Caco-2 (cell line): ENCODE results near the gene SLC44A5. TPM values are rescaled to one million over a fixed set of nuclear protein-coding genes. Genes with fewer than 3 reads are reported as not detected.
A peak's percentile ranks its signal among the peaks of the same experiment; 100 is the strongest.

ENCODE experiments used
- BruUV-seq: library from RNA; stranded (reverse); fragments of 400-500 nt; replicated peaks from 2 replicates; lab custom pipeline; 2021; lab: Mats Ljungman, UMichigan
- CTCF ChIA-PET: fragments of 300-600 bp; sonication (Branson Sonifier 250); formaldehyde crosslinking; loops from one replicate; lab custom pipeline; 2022; ENCODE audit warnings: antibody characterized with exemption; lab: Charles Lee
- POLR2A ChIA-PET: fragments of 300-600 bp; sonication (Branson Sonifier 250); formaldehyde crosslinking; loops from one replicate; lab custom pipeline; 2022; ENCODE audit warnings: antibody characterized with exemption; lab: Charles Lee
- DNase-seq, 2 experiments: peaks; one replicate each; pipeline versions ENCODE4 v3.0.0 to v3.0.0-alpha.2; 2020 to 2022
- H3K27me3 ChIP-seq: replicated peaks from 2 replicates; pipeline ENCODE4 v1.6.0; 2011; ENCODE audit warnings: low read length; ENCODE audit not compliant: control insufficient read depth, insufficient read depth
- H3K36me3 ChIP-seq: 2 replicates; pipeline ENCODE4 v1.5.1; 2011; ENCODE audit warnings: low read length; ENCODE audit not compliant: control insufficient read depth, insufficient read depth
- H3K4me1 ChIP-seq: fragments of 250-450 bp; sonication (Bioruptor Pico); 2 replicates; pipeline ENCODE4 v1.5.1; 2020; ENCODE audit warnings: mild to moderate bottlenecking
- H3K4me3 ChIP-seq: 2 replicates; pipeline ENCODE4 v1.5.1; 2011; ENCODE audit warnings: low read depth, mild to moderate bottlenecking, control low read depth, low read length
- H3K9me3 ChIP-seq: fragments of 250-450 bp; sonication (Bioruptor Pico); 2 replicates; pipeline ENCODE4 v1.5.1; 2020; ENCODE audit warnings: mild to moderate bottlenecking, moderate library complexity
- H3K27ac Mint-ChIP-seq: one replicate; pipeline ENCODE4 v1.8.0; 2022; ENCODE audit warnings: mixed read lengths; ENCODE audit not compliant: unreplicated experiment
- H3K27me3 Mint-ChIP-seq: one replicate; pipeline ENCODE4 v1.8.0; 2022; ENCODE audit warnings: mixed read lengths; ENCODE audit not compliant: insufficient read depth, unreplicated experiment
- H3K36me3 Mint-ChIP-seq: one replicate; pipeline ENCODE4 v1.8.0; 2022; ENCODE audit warnings: mild to moderate bottlenecking, mixed read lengths; ENCODE audit not compliant: insufficient read depth, unreplicated experiment
- H3K4me1 Mint-ChIP-seq: one replicate; pipeline ENCODE4 v1.8.0; 2022; ENCODE audit warnings: low read depth, mixed read lengths; ENCODE audit not compliant: unreplicated experiment
- H3K4me3 Mint-ChIP-seq: one replicate; pipeline ENCODE4 v1.8.0; 2022; ENCODE audit warnings: mild to moderate bottlenecking, moderate library complexity, mixed read lengths; ENCODE audit not compliant: unreplicated experiment
- H3K9me3 Mint-ChIP-seq: one replicate; pipeline ENCODE4 v1.8.0; 2022; ENCODE audit warnings: mixed read lengths; ENCODE audit not compliant: unreplicated experiment
- intact Hi-C: fragments of 100-400 bp; cut with micrococcal nuclease; formaldehyde crosslinking; loops from one replicate; pipeline ENCODE4 v1.10.0; 2022; ENCODE audit not compliant: unreplicated experiment
- total RNA-seq: library from RNA; stranded (reverse); gene quantifications from 2 replicates; pipeline ENCODE4 v1.2.3, GENCODE V29; 2022
- TF ChIP-seq, protein P1 (sequence below), 2 experiments: fragments of 200-600 bp in 1 of 2; IDR thresholded peaks; 1 replicate in 1 of 2; 2 replicates in 1 of 2; pipeline versions ENCODE4 v1.5.1 to v1.8.0; 2011 to 2022; ENCODE audit warnings: antibody characterized with exemption in 1 of 2, control low read depth in 1 of 2, inconsistent platforms in 1 of 2, low read depth in 1 of 2, low read length in 1 of 2, mild to moderate bottlenecking in 1 of 2, moderate library complexity in 1 of 2; ENCODE audit not compliant: insufficient read depth in 1 of 2, severe bottlenecking in 1 of 2, unreplicated experiment in 1 of 2

The SLC44A5 gene
- total RNA-seq, 1 experiment from 2014 or later: 13.6 TPM

DNA sequence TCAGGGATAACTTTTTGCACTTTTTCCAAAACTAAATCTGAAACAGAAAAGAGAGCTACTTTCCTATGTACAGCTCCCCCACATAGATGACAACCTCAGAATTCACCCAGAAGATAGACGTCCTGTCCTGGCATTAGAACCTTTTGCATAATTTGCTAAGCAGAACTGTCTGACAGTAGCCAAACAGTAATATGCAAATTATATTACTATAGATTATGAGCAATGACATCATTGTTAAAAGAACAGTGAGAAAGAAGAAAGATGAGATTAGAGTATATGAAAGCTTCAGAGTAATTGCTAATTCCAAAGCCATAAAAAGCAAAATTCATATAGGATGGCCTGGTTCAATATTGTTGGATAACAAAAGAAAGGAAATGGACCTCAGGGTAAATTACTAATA lies 43.7 kb downstream of the SLC44A5 start:
- H3K27me3 ChIP-seq: no peaks in the 10 kb centered on the region
- H3K27ac Mint-ChIP-seq: no peak overlapping the region

DNA sequence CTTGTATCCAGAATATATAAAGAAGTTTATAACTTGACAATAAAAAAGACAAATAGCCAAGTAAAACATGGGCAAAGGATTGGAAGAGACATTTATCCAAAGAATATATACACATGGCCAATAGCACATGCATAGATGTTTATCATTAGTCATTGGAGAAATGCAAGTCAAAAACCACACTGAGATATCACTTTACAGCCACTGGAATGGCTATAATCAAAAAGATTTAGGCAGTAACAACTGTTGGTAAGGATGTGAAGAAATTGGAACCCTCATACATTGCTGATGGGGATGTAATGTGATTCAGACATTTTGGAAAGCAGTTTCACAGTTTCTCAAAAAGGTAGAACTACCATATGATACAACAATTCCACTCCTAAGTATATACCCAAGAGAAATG lies 51.1 kb downstream of the SLC44A5 start:
- ChIA-PET POLR2A (no interaction called here), CTCF (no interaction called here)
- TF ChIP-seq, protein P1, sequence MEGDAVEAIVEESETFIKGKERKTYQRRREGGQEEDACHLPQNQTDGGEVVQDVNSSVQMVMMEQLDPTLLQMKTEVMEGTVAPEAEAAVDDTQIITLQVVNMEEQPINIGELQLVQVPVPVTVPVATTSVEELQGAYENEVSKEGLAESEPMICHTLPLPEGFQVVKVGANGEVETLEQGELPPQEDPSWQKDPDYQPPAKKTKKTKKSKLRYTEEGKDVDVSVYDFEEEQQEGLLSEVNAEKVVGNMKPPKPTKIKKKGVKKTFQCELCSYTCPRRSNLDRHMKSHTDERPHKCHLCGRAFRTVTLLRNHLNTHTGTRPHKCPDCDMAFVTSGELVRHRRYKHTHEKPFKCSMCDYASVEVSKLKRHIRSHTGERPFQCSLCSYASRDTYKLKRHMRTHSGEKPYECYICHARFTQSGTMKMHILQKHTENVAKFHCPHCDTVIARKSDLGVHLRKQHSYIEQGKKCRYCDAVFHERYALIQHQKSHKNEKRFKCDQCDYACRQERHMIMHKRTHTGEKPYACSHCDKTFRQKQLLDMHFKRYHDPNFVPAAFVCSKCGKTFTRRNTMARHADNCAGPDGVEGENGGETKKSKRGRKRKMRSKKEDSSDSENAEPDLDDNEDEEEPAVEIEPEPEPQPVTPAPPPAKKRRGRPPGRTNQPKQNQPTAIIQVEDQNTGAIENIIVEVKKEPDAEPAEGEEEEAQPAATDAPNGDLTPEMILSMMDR (IDR thresholded peaks at IDR 0.05; ENCODE audit: insufficient read depth in 1 of 2, low read depth in 1 of 2, low read length in 1 of 2, severe bottlenecking in 1 of 2, unreplicated experiment in 1 of 2): no peak
- Mint-ChIP-seq H3K36me3 (no peaks in the 10 kb centered on the region), H3K4me1 (peaks cover 8% of the 10 kb centered on the region), H3K4me3 (no peak overlapping the region), H3K27me3 (no peaks in the 10 kb centered on the region), H3K27ac (no peak overlapping the region), H3K9me3 (peaks cover 6% of the 10 kb centered on the region)
- BruUV-seq: no TSS peak
- Histone ChIP-seq H3K4me3 (no peak overlapping the region), H3K9me3 (no peaks in the 10 kb centered on the region), H3K36me3 (no peaks in the 10 kb centered on the region), H3K4me1 (peaks cover 6% of the 10 kb centered on the region; the same call in 1 of the 2 replicates), H3K27me3 (no peaks in the 10 kb centered on the region)
- intact Hi-C loops: no loop called here
- DNase-seq: no peak

More for the DNA sequence above, 43.7 kb downstream of the SLC44A5 start:
- H3K9me3 ChIP-seq: no peaks in the 10 kb centered on the region
- H3K9me3 Mint-ChIP-seq: no peaks in the 10 kb centered on the region
- TF ChIP-seq, protein P1 (IDR thresholded peaks at IDR 0.05; ENCODE audit: insufficient read depth in 1 of 2, low read depth in 1 of 2, low read length in 1 of 2, severe bottlenecking in 1 of 2, unreplicated experiment in 1 of 2): no peak
- no peak overlapping the region for H3K4me3 ChIP-seq
- DNase-seq: no peak
- H3K4me3 Mint-ChIP-seq: no peak overlapping the region
- H3K4me1 Mint-ChIP-seq: no peaks in the 10 kb centered on the region
- H3K4me1 ChIP-seq: no peaks in the 10 kb centered on the region
- POLR2A ChIA-PET: no interaction called here
- no peaks in the 10 kb centered on the region for H3K27me3 Mint-ChIP-seq
- CTCF ChIA-PET: no interaction called here
- H3K36me3 Mint-ChIP-seq: no peaks in the 10 kb centered on the region
- H3K36me3 ChIP-seq: no peaks in the 10 kb centered on the region
- intact Hi-C loops: no loop called here
- no TSS peak for BruUV-seq

DNA sequence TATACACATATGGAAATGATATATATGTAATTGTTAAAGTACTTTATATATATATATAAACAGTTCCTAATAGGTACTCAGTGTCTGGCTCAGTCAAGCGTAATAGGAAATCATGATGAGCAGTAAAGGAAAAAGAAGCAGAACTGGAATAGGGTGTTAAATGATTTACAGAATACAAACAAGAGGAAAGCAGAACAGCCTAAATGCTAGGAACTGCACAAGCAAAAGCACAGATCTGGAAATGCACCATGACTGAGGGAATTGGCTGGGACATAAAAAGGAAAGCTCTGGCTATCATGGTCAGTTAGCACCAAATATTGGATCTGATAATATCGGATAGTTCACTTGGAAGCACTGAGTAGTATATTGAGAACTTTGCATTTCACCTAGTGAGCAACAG lies 51.8 kb downstream of the SLC44A5 start:
- Histone ChIP-seq H3K9me3 (no peaks in the 10 kb centered on the region), H3K36me3 (no peaks in the 10 kb centered on the region), H3K4me3 (no peak overlapping the region), H3K4me1 (peaks cover 6% of the 10 kb centered on the region; the same call in 1 of the 2 replicates), H3K27me3 (no peaks in the 10 kb centered on the region)
- Mint-ChIP-seq H3K4me3 (peak overlapping the region; percentile 31), H3K4me1 (peaks cover 8% of the 10 kb centered on the region), H3K9me3 (peaks cover 11% of the 10 kb centered on the region), H3K27ac (no peak overlapping the region), H3K27me3 (no peaks in the 10 kb centered on the region), H3K36me3 (no peaks in the 10 kb centered on the region)
- intact Hi-C loops: no loop called here
- POLR2A ChIA-PET: no interaction called here
- CTCF ChIA-PET: no interaction called here
- DNase-seq: peak in 1 of 2 experiments; percentile 4
- no TSS peak for BruUV-seq
- TF ChIP-seq, protein P1 (IDR thresholded peaks at IDR 0.05; ENCODE audit: insufficient read depth in 1 of 2, low read depth in 1 of 2, low read length in 1 of 2, severe bottlenecking in 1 of 2, unreplicated experiment in 1 of 2): no peak
